ENCODE data around the gene MRTFA. TPM values are rescaled to one million over a fixed set of nuclear protein-coding genes. Genes with fewer than 3 reads are reported as not detected.
"Not testable (repeated sequence)": the region's sequence is repeated elsewhere in the genome, so short reads cannot be mapped to it uniquely, and the experiment has no call there.

MRTFA gene
- 26.4 TPM for total RNA-seq
- long read RNA-seq, full-length matches to known transcripts: 2 of 19 reads
- long read RNA-seq, partial matches to known transcripts: 10 of 19 reads
- long read RNA-seq, other reads (novel, unspliced or antisense): 7 of 19 reads

DNA sequence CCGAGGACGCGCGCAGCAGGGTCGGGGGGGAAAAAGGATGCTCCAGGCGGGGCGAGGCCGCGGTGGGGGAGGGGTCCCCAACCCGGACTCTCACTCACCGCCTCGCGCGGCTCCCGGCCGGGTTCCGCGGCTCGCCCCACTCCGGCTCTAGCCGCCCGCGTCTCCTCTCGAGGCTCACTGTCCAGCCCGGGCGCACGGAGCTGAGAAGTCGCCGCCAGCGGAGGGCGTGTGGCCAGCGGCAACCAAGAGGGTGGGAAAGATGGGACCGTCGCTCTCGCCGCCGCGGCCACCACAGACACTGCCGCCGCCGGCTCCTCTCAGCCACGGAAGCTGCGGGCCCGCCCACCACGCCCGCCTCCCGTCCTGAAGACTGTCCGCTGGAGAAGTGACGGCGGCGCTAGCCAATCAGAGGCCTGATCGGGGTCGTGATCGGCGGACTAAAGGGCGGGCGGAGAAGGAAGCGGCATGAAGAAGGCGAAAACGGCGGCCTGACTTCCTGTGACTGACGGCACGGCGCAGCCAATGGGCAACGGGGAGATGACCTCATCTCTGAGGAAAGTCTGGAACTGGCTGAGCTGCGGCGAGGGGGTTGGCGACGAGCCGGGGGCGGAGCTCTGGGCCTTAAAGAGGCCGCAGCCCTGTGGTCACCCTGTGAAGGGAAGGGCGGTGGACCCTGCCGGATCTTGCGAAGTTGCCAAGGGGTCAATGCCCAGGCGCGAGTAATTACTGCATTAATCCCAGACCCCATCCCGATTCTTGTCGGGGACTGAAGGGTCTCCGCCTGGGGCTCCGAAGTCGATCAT, at the start of gene MRTFA:
Gene MRTFA, minus strand, starts transcription at position 340 of the 803 bp plus-strand sequence.
- ATAC-seq (ENCODE audit: poor library complexity) (peak; percentile 96), DNase-seq (peak; percentile 100)
- intact Hi-C loops (cut with DNase I): no loop called here

DNA sequence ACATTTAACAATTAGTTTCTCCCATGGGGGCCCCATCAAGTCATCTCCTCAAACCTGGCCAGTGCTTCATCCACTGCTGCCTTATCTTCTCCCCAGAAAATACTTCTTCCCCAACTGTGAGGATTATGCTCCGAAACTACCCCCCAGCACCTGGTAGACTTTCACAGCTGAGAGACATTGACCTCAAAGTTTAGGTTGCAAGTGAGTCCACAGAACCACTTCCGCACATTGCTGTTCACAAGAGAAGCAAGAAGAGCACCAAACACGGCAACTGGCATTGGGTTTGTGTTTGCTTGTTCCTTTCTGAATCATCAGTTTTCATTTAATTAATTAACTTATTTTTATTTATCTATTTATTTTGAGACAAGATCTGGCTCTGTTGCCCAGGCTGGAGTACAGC, 48.9 kb upstream of the MRTFA start:
- DNase-seq (no peak), ATAC-seq (ENCODE audit: poor library complexity) (no peak)
- intact Hi-C loops (cut with DNase I): no loop called here

DNA sequence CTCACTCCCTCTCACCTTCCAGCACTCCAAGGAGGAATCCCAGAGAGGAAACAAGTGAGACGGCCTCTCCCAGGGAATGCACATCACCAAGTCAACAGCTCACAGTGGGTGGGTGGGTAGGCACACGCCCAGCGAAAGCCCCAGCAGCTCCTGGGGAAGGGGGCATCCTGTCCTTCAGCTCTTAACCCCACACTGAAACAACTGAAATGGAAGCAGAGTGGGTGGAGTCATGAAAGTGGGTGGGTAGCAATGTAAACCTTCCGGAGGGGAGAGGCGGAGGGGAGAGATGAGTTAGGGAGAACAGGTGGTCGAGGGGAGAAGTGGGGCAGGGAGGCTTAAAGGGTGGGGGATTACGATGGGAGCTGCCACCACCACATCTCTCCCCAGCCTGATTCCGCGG, 48.2 kb upstream of the MRTFA start:
- intact Hi-C loops (cut with DNase I): loop anchor here (5.0 kb wide), 1 partner anchor 78 kb away; no protein-coding TSS in a partner anchor
- no peak for ATAC-seq (ENCODE audit: poor library complexity)
- DNase-seq: no peak

DNA sequence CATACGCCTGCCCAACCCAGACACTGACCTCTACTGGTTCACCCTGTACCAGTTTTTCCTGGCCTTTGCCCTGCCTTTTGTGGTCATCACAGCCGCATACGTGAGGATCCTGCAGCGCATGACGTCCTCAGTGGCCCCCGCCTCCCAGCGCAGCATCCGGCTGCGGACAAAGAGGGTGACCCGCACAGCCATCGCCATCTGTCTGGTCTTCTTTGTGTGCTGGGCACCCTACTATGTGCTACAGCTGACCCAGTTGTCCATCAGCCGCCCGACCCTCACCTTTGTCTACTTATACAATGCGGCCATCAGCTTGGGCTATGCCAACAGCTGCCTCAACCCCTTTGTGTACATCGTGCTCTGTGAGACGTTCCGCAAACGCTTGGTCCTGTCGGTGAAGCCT, 44.9 kb upstream of the MRTFA start:
- intact Hi-C loops (cut with DNase I): loop anchor here (5.0 kb wide), 1 partner anchor 81 kb away; no protein-coding TSS in a partner anchor
- ATAC-seq (ENCODE audit: poor library complexity) (no peak), DNase-seq (no peak)

DNA sequence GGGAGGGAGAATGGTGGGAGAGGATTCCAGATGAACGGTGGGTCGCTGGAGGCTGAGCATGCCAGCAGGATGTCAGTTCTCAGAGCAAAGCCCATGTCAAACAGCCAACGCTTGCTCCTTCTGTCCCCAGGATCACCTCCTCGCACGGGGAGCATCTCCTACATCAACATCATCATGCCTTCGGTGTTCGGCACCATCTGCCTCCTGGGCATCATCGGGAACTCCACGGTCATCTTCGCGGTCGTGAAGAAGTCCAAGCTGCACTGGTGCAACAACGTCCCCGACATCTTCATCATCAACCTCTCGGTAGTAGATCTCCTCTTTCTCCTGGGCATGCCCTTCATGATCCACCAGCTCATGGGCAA, 44.3 kb upstream of the MRTFA start:
- ATAC-seq (ENCODE audit: poor library complexity): no peak
- intact Hi-C loops (cut with DNase I): loop anchor here (5.0 kb wide), 1 partner anchor 82 kb away; no protein-coding TSS in a partner anchor
- no peak for DNase-seq

DNA sequence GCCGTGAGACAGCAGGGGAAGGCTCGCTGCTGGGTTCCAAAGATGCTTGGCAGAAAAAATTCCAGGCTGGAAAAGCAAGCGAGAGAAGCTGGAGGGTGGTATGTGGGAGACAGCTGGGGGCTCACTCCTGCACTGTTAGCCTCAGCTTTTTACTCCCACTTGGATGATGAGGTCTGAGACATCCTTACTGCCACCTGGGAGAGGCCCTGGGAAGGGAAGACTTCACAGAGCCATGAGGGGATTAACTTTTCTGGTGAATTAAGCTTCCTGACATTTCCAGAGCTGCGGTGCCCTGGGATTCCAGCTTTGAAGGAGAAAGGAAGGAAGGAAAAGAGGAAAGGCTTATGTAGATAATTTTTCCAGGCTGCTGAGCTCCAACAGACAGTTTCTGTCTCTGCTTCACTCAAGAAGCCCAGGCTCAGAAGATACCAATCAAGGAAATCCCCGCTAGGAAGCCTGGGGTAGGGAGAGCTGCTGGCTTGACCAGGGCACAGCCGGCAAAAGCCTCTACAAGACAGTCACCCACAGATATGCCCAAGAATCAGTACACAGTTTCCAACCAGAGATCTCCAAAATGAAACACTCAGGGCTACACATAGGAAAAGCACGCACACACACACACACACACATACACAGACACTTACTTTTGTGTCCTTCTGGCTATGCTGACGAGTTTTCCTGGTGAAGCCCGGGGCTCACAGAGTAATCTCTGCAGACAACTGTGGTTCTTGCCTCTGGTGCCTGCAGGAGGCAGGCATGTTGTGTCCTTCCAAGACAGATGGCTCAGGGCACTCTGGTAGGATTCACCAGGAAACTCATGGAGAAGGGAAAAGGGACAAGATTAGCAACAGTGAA, 43.7 kb upstream of the MRTFA start:
- ATAC-seq (ENCODE audit: poor library complexity) (no peak), DNase-seq (no peak)
- intact Hi-C loops (cut with DNase I): loop anchor here (5.0 kb wide), 1 partner anchor 82 kb away; no protein-coding TSS in a partner anchor

DNA sequence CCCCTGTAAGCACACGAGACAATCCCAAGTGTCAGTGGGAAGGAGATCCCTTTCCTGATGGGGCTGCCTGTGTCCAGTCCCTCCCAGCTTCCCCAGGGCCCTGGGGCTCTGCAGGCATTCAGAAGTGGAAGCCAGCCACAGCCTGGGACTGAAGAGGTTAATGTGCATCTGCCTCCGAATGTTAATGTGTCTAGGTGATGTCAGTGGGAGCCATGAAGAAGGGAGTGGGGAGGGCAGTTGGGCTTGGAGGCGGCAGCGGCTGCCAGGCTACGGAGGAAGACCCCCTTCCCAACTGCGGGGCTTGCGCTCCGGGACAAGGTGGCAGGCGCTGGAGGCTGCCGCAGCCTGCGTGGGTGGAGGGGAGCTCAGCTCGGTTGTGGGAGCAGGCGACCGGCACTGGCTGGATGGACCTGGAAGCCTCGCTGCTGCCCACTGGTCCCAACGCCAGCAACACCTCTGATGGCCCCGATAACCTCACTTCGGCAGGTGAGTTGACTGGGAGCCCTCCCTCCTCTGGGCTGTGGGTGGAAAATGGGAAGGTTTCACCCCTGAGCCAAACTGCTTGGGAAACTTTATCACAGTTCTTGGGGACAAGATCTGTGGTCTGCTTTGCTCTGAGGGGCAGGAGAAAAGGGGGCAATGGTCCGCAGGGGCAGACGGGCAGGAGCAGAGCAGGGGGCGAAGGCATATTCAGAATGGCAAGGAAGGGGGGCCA, 42.9 kb upstream of the MRTFA start, which contains the start of gene MCHR1:
Gene MCHR1, plus strand, starts transcription at position 236 of the 715 bp plus-strand sequence. Its CDS starts 169 bp downstream, at position 405.
- DNase-seq (no peak), ATAC-seq (ENCODE audit: poor library complexity) (no peak)
- intact Hi-C loops (cut with DNase I): no loop called here

DNA sequence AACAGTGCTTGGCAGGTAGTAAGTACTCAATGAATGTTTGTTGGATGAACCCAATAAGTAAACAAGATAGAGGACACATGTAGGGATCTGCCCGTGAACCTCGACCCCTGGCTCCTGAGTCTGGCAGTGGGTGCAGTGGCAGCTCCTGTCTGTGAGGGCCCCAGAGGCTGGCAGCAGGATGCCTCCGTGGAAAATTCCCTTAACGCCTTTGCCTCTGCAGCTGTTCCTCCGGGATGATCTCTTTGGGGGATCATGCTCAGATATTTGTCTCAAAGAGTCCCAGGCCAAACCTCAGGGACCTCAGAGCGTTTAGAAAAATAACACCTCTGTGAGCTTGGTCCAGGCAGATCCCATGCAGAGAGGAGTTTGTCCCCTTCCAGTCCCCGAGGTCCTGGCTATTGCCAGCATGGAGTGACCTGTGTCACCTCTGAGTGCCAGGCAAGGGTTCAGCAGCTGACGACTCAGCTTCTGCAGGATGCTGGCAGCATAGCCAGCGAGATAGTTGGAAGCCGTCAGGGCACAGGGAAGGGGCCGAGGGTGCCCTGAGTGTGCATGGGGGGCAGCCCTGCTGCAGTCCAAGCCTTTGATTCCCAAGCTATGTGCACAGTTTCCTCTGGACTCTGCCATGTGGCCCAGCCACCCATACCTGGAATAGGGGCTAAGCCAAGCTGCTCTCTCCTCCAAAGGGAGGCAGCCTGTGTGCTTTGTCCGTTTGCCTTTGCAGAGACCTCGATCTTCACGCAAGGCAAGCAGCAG, 42.2 kb upstream of the MRTFA start:
- intact Hi-C loops (cut with DNase I): no loop called here

DNA sequence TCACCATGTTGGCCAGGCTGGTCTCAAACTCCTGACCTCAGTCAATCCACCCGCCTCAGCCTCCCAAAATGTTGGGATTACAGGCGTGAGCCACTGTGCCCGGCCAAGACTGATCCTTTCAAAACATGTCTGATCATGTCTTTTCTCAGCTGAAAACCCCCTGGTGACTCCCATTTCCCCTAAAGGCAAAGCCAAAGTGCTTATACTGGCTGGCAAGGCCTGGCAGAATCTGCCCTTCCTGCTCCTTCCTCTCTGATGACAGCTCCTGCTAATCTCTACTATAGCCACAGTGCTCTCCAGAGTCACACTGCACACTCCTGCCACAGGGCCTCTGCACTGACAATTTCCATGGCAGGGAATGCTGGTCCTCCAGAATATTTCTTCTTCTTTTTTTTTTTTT, 40.1 kb upstream of the MRTFA start:
- ATAC-seq (ENCODE audit: poor library complexity) (no peak), DNase-seq (no peak)
- intact Hi-C loops (cut with DNase I): no loop called here

More for the DNA sequence above, 42.2 kb upstream of the MRTFA start:
- DNase-seq (no peak), ATAC-seq (ENCODE audit: poor library complexity) (no peak)

DNA sequence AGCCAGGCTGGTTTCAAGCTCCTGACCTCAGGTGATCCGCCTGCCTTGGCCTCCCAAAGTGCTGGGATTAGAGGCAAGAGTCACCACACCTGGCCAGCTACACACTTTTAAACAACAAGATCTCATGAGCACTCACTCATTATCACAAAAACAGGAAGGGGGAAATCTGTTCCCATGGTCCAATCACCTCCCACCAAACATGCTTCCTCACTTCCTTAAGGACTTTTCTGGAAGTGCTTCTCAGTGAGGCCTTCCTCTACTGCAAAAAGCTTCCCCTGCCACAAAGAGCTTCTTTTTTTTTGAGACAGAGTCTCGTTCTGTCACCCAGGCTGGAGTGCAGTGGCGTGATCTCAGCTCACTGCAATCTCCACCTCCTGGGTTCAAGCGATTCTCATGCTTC, 39.6 kb upstream of the MRTFA start:
- DNase-seq; intact Hi-C loops (cut with DNase I); ATAC-seq (ENCODE audit: poor library complexity): not testable (repeated sequence)

DNA sequence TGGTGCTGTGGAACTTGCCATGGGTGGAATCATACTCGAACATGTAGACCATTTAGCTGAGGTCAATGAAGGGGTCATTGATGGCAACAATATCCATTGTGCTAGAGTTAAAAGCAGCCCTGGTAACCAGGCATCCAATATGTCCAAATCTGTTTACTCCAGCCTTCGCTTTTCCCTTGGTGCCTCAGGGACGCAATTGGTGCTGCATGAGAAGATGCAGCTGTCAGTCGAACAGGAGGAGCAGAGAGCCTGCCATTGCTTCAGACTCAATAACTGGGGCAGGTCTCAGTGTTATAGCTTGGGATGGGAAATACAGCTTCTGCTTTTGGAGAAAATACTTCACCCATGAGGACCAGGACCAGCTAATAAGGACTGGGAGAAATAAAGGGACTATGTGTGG, 37.8 kb upstream of the MRTFA start:
- ATAC-seq (ENCODE audit: poor library complexity): peak; percentile 45
- intact Hi-C loops (cut with DNase I): no loop called here

DNA sequence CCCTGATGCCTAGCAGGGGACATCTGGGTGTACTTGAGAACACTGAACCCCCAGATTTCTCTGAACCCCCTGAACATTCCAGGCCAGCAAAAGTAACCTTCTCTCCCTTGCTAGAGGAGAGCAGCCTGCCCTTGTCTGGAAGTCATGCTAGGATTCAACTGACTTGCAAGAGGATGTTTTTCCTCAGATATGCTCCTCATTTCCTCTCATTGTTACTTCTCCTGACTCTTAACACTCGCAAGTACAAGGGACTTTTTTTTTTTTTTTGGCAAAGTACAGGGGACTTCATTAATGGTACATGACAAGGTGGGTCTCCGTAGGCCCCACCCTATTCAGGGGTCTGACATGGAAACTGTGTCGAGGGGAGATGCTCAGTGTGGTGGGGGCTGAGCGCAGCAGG, 36.5 kb upstream of the MRTFA start:
- ATAC-seq (ENCODE audit: poor library complexity): peak; percentile 8

More for the DNA sequence above, 37.8 kb upstream of the MRTFA start:
- no peak for DNase-seq

DNA sequence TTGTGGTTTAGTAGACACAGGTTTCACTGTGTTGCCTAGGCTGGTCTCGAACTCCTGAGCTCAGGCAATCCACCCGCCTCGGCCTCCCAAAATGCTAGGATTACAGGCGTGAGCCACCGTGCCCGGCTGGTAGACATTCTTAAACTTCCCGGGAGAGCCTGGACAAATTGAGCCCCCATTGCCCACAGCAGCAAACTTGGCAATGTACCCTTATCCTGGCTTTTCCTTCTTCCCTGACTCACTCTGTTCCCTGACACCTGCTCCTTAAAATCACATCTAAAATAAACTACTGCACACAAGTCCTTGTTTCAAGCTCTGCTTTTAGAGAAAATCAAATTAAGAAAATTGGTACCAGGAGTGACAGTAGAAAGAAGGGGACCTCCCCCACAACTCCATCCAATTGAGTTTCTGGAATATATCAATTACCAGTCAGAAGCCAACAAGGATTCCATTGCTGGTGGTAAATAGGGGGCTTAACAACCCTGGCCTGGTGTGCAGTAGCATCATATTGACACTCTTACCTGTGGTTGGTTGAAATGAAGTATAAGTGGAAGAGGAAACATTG, 35.4 kb upstream of the MRTFA start:
- DNase-seq: no peak
- intact Hi-C loops (cut with DNase I): no loop called here

More for the DNA sequence above, 36.5 kb upstream of the MRTFA start:
- intact Hi-C loops (cut with DNase I): no loop called here
- no peak for DNase-seq

DNA sequence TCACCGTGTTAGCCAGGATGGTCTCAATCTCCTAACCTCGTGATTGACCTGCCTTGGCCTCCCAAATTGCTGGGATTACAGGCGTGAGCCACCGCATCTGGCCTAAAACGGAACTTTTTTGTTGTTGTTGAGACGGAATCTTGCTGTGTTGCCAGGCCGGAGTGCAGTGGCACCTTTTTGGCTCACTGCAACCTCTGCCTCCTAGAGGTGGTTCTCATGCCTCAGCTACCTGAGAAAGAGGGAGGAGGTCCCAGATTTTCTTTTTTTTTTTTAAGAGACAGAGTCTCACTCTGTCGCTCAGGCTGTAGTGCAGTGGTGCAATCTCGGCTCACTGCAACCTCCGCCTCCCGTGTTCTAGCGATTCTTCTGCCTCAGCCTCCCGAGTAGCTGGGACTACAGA, 34.9 kb upstream of the MRTFA start:
- no peak for ATAC-seq (ENCODE audit: poor library complexity)
- intact Hi-C loops (cut with DNase I): no loop called here
- DNase-seq: no peak

More for the DNA sequence above, 35.4 kb upstream of the MRTFA start:
- ATAC-seq (ENCODE audit: poor library complexity): no peak

DNA sequence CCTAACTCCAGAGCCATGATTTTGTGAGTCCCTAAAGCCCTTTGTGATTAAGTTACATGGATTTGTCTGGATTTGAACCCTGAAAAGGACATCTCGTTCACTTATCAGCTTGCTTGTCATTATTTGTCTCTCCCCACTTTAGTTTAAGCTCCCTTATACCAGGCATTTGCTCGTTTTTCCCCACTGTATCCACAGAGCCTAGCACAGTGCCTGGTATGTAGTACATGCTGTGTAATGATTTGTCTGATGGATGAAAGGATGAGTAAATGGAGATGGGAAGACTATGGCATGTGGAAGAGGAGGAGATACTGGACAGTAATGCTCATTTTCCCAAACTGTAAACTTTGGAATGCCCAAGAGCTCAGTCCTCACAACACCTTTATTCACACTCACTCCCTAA, 33.5 kb upstream of the MRTFA start:
- DNase-seq (no peak), ATAC-seq (ENCODE audit: poor library complexity) (no peak)
- intact Hi-C loops (cut with DNase I): no loop called here

DNA sequence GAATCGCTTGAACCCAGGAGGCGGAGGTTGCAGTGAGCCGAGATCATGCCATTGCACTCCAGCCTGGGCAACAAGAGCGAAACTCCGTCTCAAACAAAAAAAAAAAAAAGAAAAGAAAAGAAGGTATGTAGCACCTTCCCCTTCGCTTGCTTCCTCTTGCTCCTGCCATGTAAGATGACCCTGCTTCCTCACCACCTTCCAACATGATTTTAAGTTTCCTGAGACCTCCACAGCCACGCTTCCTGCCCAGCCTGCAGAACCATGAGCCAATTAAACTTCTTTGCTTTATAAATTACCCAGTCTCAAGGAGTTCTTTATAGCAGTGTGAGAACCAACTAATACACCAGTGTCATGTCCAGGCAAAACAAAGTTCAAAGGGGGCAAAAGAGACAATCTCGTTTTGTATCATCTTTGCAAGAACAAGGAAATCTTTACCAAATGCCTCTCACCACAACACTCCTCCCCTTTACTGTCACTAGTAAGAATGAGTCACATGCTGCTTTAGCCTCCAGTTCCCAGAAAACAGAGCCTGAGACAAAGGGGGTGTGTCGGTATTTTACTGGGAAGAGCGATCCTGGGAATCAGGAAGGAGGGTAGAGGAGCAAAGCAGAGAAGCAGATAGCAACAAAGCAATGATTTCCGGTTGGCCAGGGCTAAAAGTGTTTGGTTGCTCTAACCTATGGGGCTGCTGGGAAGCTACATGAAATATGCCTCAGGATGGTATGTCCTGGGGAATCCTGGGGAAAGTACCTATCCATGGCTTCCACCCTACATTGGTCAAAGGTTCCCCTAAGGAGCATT, 32.3 kb upstream of the MRTFA start:
- ATAC-seq (ENCODE audit: poor library complexity): no peak

More for the DNA sequence above, 32.3 kb upstream of the MRTFA start:
- DNase-seq: no peak
- intact Hi-C loops (cut with DNase I): no loop called here

Measured in Right ventricle myocardium superior (tissue), 1 donor.